H7 (cell line): ENCODE results near the gene PEX12. TPM values are rescaled to one million over a fixed set of nuclear protein-coding genes. Genes with fewer than 3 reads are reported as not detected.
"Not testable (repeated sequence)": the region's sequence is repeated elsewhere in the genome, so short reads cannot be mapped to it uniquely, and the experiment has no call there.

Experiments used
- DNase-seq: peaks from one replicate; pipeline ENCODE4 v3.0.0; 2012
- H3K27me3 ChIP-seq: 2 replicates; pipeline ENCODE4 v1.6.0; 2011; ENCODE audit warnings: mild to moderate bottlenecking, low read length; ENCODE audit not compliant: control insufficient read depth, insufficient read depth
- H3K36me3 ChIP-seq: replicated peaks from 2 replicates; pipeline ENCODE4 v1.5.1; 2011; ENCODE audit warnings: low read length; ENCODE audit not compliant: control insufficient read depth, insufficient read depth
- H3K4me3 ChIP-seq: 2 replicates; pipeline ENCODE4 v1.5.1; 2011; ENCODE audit warnings: low read depth, mild to moderate bottlenecking, control low read depth, low read length, moderate library complexity; ENCODE audit not compliant: insufficient read depth
- total RNA-seq: library from RNA; depleted of rRNA; stranded (reverse); fragments of >200 nt; shearing (Covaris generic); gene quantifications from 2 replicates; pipeline ENCODE4 v1.2.3, GENCODE V29; 2014; rRNA removed

PEX12 gene
- total RNA-seq: 5.5 and 7.7 TPM in 2 replicates

- DNase-seq: peak; percentile 84
- Histone ChIP-seq H3K27me3 (no peaks in the 10 kb centered on the region), H3K4me3 (peak within 1 kb of the TSS; percentile 78), H3K36me3 (no peaks in the 10 kb centered on the region; the same call in 1 of the 2 replicates)
Measured at GRCh38 chr17:35578197-35578928, at the start of gene PEX12. Gene PEX12 (minus strand): TSS chr17:35578571. CDS start chr17:35578021, 550 bp downstream.

GRCh38 chr17:35627417-35627816 is 49.0 kb upstream of the PEX12 start:
- no peak for DNase-seq
- Histone ChIP-seq H3K36me3 (peaks cover 7% of the 10 kb centered on the region), H3K27me3 (no peaks in the 10 kb centered on the region), H3K4me3 (no peak overlapping the region)

GRCh38 chr17:35621768-35622167 is 43.4 kb upstream of the PEX12 start:
- Histone ChIP-seq H3K27me3 (no peaks in the 10 kb centered on the region), H3K36me3 (peaks cover 4% of the 10 kb centered on the region), H3K4me3 (no peak overlapping the region)
- DNase-seq: no peak

GRCh38 chr17:35618628-35619027 is 40.3 kb upstream of the PEX12 start:
- DNase-seq: no peak
- Histone ChIP-seq H3K27me3 (no peaks in the 10 kb centered on the region), H3K36me3 (peaks cover 2% of the 10 kb centered on the region; the same call in 1 of the 2 replicates), H3K4me3 (no peak overlapping the region)

- Histone ChIP-seq H3K36me3 (peaks cover 2% of the 10 kb centered on the region; the same call in 1 of the 2 replicates), H3K4me3 (no peak overlapping the region), H3K27me3 (no peaks in the 10 kb centered on the region)
- DNase-seq: no peak
Measured at GRCh38 chr17:35617505-35617904, 39.1 kb upstream of the PEX12 start.

GRCh38 chr17:35616536-35616935 is 38.2 kb upstream of the PEX12 start:
- no peak for DNase-seq
- Histone ChIP-seq H3K4me3 (no peak overlapping the region), H3K27me3 (no peaks in the 10 kb centered on the region), H3K36me3 (peaks cover 2% of the 10 kb centered on the region)

- H3K4me3 ChIP-seq: no peak overlapping the region
- H3K36me3 ChIP-seq: peaks cover 2% of the 10 kb centered on the region
Measured at GRCh38 chr17:35614810-35615209, 36.4 kb upstream of the PEX12 start.

GRCh38 chr17:35612924-35613521 is 34.7 kb upstream of the PEX12 start:
- H3K36me3 ChIP-seq: peaks cover 6% of the 10 kb centered on the region
- H3K27me3 ChIP-seq: no peaks in the 10 kb centered on the region
- no peak overlapping the region for H3K4me3 ChIP-seq
- DNase-seq: peak; percentile 50

More at GRCh38 chr17:35614810-35615209, 36.4 kb upstream of the PEX12 start:
- DNase-seq: no peak
- H3K27me3 ChIP-seq: no peaks in the 10 kb centered on the region

GRCh38 chr17:35610746-35611145 is 32.4 kb upstream of the PEX12 start:
- H3K27me3 ChIP-seq, DNase-seq, H3K4me3 ChIP-seq, H3K36me3 ChIP-seq: not testable (repeated sequence)

GRCh38 chr17:35609831-35610230 is 31.5 kb upstream of the PEX12 start:
- no peaks in the 10 kb centered on the region for H3K27me3 ChIP-seq
- DNase-seq: no peak
- peaks cover 11% of the 10 kb centered on the region for H3K36me3 ChIP-seq
- H3K4me3 ChIP-seq: no peak overlapping the region

- H3K36me3 ChIP-seq: peaks cover 16% of the 10 kb centered on the region
- DNase-seq: no peak
- no peaks in the 10 kb centered on the region for H3K27me3 ChIP-seq
- no peak overlapping the region for H3K4me3 ChIP-seq
Measured at GRCh38 chr17:35607239-35607847, 29.0 kb upstream of the PEX12 start.

GRCh38 chr17:35605678-35606077 is 27.3 kb upstream of the PEX12 start:
- H3K4me3 ChIP-seq: no peak overlapping the region
- DNase-seq: no peak
- peaks cover 18% of the 10 kb centered on the region for H3K36me3 ChIP-seq

GRCh38 chr17:35603674-35604073 is 25.3 kb upstream of the PEX12 start:
- Histone ChIP-seq H3K4me3 (no peak overlapping the region), H3K27me3 (no peaks in the 10 kb centered on the region), H3K36me3 (peaks cover 21% of the 10 kb centered on the region)
- no peak for DNase-seq

More at GRCh38 chr17:35605678-35606077, 27.3 kb upstream of the PEX12 start:
- H3K27me3 ChIP-seq: no peaks in the 10 kb centered on the region

- DNase-seq: no peak
- H3K4me3 ChIP-seq: no peak overlapping the region
- H3K27me3 ChIP-seq: no peaks in the 10 kb centered on the region
- H3K36me3 ChIP-seq: peaks cover 26% of the 10 kb centered on the region
Measured at GRCh38 chr17:35597604-35598003, 19.2 kb upstream of the PEX12 start.
